ENCODE data around the gene KLK14.

KLK14 gene

DNA sequence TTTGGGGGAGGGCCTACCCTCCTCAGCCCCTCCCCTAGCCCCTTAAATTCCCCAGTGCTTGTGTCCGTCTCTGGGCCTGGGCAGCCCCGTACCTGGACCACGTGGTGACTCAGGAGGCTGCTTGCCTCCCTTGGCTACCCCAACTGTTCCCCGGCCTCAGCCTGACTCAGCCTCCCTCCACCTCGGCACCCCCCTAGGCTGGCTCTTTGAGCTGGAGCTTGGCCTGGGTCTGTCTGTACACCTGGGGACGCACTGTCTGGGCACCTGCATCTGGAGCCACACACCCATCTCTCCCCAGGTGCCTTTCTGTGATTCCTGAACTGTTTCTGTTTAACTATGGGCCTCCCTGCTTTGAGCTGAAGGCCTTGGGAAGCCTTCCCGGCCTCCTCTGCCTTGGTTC is 1.8 kb upstream of the KLK14 start:
- DNase-seq = no peak

DNA sequence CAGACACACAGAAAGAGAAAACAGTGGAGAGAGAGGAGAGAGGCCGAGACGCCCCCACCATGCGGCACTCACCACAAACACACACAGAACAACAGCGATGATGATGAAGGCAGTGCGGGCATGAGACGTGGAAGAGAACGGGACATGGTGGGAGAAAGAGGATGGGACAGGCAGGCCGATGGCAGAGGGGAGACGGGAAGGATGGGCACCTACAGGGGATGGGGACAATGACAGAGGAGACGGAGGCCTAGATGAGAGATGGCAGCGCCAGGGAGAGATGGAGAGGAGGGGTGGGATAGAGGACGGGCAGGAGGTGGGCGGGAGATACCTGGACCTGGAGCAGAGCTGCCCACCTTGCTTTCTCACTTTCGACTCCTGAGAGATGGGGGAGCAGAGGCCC is 1.1 kb upstream of the KLK14 start:
- DNase-seq = no peak

DNA sequence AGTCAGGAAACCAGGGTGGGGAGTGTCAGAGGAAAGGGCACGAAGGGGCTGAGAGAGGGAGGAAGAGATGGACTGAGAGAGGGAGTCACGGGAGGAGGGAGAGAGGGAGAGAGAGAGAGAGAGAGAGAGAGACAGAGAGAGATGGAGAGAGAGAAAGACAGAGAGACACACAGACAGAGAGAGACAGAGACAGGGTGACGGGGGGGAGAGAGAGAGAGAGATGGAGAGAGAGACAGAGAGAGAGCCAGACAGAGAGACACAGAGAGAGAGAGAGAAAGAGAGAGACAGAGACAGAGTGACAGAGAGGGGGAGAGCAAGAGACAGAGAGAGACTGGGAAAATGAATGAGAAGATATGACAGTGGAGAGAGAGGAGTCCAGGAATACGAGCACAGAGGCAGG is 494 bp upstream of the KLK14 start:
- no peak for DNase-seq

DNA sequence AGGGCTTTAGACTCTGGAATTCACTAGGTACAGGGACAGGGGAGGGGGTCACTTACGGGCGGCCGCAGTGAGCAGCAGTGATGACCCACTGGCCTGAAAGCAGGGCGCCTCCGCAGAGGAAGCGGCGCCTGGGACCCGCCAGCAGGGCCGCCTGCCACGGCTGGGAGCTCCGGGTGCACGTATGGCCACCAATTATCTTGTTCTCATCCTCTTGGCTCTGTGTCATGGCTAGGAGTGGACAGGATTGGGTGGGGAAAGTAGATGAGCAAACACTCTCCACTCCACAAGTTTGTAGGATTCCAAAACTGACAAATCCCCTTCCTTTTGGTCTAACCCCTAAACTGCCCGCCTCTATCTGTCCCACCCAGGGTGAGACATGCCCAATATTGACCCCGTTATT is 1.2 kb downstream of the KLK14 start:
- no peak for DNase-seq

DNA sequence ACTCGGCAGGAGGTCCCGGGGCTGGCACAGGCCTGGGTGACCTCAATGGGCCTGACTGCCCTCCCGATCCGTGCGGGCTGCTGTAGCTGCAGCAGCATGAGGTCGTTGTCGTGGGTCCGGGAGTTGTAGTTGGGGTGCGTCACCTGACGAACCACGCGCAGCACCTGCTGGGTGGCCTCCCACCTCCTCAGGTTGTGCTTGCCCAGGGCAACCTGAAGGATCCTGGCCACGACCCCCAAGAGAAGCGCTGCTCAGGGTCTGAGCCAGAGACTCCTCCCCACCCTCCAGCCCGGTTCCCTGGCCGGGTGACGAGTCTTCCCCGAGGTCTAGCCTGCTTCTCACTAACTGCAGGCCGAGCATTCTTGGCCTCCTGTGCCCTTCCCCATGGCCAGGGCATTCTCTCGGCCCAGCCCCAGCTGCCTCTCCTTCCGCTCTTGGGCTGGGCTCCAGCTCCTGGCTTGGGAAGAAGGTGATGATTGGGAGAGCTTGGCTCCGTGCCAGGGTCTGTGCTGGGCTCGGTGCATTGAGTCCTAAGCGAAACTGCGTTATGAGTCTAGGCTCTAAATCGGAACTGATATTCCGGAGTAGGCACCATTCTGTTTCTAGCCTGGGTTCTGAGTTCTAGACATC is 3.1 kb downstream of the KLK14 start:
- DNase-seq = no peak

DNA sequence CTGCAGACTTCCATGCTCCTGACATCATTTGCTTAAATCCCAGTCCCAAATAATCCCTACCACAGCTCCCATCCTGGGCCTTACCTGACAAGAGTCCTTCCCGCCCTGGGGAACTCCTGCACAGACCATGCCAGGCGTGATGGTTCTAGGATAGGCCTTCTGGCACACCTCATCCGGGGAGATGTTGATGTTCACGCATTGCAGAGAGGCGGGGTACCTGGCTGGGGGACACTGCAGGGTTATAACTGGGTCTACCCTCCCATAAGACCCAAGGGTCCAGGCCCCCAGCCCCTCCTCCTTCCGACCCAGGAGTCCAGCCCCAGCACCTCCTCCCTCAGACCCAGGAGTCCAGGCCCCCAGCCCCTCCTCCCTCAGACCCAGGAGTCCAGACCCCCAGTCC is 4.0 kb downstream of the KLK14 start:
- DNase-seq = no peak

DNA sequence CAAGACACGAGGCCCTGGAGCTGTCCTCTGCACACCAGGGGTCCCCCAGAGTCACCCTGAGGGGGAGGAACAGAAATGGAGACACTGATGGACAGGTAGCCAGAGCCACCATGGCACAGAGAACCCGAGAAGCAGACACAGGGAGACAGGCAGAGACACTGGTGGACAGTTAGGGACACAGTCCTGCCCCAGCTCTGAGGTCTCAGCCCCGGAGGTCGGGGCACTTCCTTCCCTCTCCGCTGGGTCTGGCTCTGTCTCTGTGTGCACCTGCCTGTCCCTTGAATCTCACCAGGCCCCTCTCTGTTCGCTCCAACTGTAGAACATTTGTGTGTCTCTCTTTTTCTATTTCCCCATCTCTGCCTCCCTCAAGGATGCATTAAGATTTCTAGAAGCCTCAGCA is 4.6 kb downstream of the KLK14 start:
- DNase-seq = no peak

DNA sequence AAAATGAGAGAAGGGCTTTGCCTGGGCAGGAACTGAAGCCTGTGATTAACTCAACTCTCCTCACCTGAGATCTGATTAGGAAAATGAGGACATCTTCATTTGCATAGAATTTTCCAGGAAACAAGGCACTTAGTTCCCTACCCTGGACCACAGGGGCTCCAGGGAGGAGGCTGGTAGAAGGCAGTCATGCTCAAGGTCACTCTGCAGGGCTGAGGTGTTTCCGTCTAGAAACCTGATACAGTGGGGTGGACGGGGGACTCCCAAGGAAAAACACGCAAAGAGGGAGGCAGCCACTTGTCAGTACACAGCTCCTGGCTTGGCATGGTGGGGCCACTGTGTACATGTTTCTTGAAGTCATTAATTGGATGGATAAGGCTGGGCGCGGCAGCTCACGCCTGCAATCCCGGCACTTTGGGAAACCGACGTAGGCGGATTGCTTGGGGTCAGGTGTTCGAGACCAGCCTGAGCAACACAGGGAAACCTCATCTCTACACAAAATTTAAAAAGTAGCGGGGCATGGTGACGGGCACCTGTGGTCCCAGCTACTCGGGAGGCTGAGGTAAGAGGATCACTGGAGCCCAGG is 6.0 kb downstream of the KLK14 start:
- peak in 1 of 3 experiments; percentile 16 for DNase-seq

DNA sequence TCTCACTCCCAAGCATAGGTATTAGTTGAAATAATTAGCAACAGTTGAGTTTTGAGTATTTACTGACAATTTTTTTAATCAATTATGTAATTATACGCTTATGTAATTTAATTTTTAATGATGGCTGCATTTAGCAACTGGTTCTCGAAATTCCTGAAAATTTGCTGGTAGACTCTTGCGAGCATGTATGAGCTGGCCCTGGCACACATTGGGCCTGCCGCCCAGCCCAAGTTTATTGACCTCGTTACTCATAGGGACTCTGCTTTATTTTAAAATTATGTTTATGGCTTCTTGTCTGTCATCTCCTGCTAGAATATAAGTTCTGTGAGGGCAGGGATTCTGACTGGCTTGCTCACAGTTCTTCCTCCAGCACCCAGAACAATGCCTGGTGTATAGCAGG is 6.7 kb downstream of the KLK14 start:
- DNase-seq = no peak

DNA sequence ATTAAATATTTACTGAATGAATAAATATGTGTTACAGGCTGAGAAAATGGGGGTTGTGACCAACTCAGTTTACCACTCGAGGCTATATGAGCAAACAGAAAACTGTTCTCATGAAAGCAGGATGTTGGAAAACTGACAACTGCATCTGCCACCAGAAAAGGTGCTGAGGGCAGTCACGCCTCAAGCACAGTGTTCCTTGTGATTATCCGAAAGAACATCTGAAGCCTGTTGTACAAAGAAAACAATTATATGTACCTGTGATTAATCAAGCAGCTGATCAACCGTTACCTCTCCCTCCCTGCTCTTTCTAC is 11.6 kb downstream of the KLK14 start:
- DNase-seq = peak in 2 of 3 experiments; percentile 49 to 85

DNA sequence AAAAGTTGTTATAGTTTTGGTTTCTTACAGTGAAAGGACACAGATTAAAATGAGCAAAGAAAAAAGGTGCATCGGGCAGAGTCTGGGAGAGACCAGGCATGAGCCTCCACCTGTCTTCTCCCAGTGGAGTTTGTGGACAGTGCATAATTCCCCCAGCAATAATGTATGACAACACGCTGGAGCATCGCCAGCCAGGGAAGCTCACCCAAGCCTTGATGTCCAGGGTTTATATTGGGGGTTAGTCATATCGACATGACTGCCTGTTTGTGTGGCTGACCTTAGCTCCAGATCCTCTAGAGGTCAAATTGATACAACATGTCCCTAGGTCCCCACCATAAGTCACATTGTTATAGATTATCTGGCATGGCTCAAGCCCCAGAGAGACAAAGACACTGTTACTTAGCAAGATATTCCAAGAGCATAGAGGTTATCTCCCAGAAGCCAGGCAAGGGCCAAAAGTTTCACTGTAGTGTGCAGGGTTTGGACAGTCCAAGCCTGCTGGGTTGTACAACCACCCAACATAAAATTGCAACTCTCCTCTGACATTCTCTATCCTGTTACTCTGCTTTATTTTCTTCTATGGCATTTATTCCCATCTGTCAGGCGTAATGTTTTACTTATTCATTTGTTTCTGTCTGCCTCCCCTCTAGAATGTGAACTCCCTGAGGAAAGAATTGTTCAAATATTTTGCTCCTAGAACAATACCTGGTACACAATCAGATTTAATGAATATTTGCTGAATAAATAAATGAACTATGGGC is 12.2 kb downstream of the KLK14 start:
- DNase-seq = peak in 2 of 3 experiments; percentile 27 to 49

DNA sequence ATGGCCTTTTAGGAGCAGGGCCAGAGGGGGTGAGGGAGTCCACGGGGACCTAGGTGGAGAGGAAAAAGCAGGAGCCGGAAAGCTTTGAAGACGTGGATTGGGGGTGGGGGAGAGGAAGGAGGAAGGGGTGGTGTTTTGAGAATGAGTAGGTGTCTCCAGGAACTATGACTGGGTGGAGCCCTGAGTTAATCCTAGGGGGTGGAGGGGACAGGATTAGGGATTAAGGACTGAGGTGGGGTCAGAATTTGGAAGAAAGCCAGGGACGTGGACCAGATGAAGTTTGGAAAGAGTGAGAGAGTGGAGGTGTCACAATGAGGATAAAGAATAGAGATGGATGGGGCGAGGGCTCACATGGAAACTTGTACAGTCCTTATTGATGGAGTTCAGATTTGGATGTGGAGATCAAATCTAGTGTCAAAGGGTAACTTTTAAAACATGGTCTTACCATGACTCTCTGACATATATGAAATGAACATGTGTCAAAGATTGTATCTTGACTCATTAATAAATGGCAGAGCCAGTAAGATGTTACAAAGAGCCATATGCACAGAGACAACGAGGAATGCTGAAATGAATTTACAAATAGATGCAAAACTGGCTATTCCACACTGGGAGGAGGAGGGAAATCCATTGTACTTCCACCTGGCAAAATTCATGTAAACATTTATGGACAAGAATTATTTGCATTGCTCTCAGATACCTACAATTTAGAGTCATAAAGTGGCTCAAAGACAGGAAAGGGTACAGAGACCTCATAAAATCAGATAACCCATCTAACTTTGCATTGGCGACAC is 16.1 kb downstream of the KLK14 start:
- DNase-seq = peak in 1 of 3 experiments; percentile 2

DNA sequence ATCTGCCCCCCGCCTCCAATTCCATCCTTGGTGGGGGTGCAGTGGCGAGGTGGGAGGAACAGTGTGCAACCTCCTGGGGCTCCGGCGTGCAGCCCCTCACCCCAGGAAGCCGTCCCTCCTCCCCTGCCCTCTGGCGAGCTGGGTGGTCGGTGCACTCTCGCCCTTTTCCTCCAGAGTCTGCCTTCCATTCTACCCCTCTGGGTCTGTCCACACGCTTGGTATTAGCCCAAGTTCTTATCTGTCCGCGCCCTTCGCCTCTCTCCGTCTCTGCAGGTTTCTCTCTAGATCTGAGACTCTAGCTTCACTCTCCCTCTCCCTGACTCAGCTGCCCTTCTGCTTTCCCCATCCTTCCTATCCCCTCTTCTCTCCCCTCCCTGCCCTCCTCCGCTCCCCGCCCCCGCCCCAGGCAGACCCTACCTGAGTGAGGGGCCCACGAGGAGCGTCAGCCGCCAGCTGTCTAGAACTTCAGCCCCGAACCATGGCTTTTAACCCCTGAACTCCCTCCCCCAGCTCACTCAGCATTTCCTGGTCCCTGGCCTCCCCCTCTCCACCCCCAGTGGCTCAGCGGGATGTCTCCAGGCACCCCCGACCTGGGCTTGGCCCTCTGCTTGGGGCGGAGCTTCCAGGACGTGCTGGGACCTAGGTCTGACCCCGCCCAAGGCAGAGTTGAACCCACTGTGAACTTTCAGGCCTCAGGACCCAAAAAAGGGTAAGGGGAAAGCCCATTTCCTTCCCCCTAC is 17.3 kb downstream of the KLK14 start:
- no peak for DNase-seq

DNA sequence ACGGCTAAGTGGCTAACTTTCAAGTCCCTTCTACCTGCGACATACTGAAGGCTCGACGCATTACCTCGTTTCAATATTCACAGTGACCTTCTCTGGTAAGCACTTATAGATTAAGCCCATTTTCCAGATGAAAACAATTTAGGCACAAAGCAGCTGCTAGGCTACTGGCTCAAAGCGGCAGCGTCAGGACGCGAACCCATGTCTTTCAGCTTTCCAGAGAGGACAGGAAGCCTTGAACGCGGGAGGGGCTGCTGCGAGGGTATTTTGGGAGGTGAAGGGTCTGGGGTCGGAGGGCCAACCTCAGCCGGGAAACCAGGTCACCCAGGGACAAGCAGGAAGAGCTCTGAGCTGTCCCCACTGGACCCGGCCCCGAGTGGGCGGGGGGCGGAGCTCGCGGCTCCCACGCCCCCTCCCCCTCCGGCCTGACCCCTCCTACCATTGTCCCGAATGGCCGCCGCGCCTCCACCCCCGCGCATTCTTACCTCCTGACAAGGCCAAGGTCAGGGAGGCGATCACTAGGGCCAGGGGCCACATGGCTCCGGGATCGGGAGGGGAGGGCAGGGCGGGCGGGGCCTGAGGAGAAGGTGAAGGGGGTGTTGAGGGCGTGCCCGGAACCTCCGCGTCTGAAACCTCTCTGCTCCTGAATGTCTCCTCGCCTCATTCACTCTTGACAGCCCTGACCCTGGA is 18.0 kb downstream of the KLK14 start, which contains the start of gene KLK13:
Gene KLK13 (minus strand): TSS at position 559 of the 687 bp plus-strand sequence. CDS start 25 bp downstream, at position 534.
- no peak for DNase-seq

DNA sequence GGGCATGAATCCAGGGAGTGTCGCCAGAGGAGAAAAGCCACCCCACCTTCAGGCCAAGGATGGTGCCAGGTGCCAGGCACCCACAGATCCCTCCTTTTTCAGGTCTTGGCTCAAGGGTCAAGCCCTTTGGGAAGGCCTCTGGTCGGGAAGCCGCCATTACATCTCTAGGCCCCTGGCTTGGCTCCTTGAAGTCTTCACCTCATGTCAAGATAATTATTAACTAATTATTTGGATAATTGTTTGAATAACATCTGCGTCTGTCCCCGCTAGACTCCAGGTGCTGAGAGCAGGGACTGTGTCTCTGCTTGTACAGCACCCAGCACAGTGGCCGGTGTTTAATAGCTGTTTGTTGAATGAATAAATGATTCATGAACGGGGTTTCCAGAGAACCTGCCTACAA is 19.0 kb downstream of the KLK14 start:
- DNase-seq = peak in 1 of 3 experiments; percentile 20

DNA sequence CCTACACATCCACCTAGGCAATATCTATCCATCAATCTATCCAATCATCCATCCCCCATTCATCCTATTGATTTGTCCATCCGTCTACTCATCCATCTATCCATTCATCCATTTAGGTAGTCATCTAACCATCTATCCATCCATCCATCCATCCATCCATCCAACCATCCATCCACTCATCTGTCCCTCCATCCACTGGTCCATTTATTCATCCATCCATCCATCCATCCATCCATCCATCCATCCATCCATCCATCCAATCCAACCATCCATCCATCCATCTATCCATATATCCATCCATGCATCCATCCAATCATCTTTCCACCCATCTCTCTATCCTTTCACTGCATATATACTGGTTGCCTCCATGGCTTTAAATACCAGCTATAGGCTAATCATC is 21.7 kb downstream of the KLK14 start:
- no peak for DNase-seq

DNA sequence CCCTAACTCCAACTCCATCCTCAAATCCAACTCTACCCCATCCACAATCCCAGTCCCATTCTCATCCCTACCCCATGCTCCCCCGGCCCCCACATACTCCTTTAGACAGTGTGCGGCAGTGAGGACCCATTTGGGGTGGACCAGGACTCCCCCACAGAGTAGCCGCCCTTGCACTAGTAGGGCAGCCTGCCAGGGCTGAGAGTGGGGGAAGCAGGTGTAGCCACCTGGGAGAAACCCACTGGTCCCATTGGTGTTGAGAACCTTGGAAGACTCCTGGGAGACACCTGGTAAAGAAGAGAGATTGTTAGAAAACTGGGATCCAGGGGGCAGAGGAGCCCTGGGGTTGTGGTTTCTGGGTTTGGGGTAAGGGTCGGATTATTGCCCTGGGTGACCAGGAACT is 22.4 kb downstream of the KLK14 start:
- DNase-seq = no peak

DNA sequence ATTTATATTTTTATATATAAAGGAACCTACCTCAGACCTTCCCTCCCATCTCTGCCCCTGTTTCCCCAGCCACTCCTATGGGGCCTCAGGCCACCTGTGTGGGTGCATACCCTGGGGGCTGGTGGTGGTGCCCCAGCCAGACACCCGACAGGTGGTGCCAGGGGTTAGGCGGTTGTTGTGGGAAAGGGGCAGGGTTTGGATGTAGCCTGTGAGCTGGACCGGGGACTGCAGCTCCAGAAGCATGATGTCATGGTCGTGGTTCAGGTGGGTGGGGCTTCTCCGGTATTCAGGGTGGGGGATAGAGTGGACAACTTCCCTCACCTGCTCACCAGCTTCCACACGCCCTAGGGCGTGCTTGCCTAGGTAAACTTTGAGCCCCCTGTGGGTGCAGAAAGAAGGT is 23.0 kb downstream of the KLK14 start:
- peak in 1 of 3 experiments; percentile 4 for DNase-seq

DNA sequence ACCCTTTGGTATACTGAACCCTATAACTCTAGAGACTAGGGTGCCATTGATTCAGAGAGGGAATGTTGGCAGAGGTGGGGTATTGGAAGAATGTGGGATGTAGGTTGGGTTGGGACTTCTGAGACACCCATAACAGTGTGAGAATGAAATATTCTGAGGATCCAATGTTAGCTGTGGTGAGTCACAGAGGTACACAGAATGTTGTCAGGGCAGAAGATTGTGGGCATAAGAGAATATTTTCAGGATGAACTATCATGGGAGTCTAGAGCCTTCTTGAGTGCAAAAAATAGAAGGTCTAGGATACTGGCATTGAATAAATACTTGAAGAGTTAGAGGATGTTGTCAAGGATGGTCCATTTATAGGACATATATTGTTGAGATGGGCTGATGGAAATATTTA is 26.8 kb downstream of the KLK14 start:
- no peak for DNase-seq

DNA sequence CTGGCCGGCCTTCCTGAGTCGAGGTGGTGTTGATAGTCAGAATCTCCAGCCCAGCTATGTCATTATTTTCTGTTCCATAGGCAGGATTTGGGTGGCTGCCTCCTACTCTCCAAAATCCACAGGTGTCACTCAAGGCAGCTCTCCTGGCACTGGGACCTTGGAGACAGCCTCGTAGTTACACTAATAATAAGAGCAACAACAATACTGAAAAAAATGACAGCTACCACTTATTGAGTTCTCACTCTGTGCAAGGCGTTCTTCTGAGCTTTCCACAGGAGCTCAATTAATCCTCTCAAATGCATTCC is 35.7 kb downstream of the KLK14 start:
- DNase-seq = no peak

DNA sequence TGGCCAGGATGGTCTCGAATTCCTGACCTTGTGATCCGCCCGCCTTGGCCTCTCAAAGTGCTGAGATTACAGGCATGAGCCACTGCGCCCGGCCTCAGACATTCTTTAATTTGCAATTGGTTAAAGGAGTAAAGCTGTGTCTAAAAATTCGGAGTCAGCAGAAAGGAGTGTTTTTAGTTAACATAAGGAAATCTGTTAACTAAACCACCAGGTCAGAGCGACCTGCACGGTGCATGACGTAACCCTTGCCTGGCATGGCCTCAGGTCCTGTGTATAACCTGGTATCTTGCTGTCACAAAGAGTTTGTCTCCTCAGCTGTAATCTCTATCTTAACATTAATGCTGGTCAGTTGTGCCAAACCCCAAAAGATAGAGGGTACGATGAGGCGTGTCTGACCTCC is 38.4 kb downstream of the KLK14 start:
- DNase-seq = no peak

DNA sequence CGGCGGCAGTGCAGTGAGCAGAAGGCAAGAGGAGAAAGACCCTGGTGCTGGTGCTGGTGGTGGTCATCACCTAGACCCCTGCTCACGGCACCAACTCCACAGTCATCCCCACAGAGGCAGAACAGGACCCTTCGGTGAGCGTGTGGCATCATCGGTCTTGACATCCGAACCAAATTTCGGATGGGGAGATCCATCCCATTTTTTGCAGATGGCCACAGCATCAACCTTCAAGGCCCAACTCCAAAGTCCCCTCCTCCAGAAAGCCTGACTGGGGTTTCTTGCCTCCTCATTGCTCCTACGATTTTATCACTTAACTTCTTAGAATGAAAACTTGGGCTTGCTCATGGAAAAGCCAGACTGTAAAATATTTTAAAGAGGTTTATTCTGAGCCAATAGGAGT is 39.2 kb downstream of the KLK14 start:
- no peak for DNase-seq

DNA sequence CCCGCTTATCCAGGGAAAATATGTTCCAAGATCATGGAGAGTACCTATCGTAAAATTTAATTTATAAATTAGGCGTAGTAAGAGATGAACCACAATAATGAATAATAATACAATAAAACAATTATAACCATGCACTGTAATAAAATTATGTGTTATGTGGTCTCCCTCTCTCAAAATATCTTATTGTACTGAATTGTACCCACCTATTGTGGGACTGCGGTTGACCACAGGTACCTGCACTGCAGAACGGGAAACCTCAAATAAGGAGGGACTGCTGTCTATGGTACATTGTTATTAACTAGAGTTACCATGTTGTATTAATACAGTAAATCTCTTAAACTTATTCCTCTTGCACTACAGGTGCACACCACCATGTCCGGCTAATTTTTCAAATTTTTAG is 42.5 kb downstream of the KLK14 start:
- DNase-seq = no peak

Data from NCI-H1417 (cell line).